HG03039 (cell line): ENCODE measurements around the gene CABS1.

ENCODE experiments used
- ATAC-seq: cut with Tn5 transposase; IDR thresholded peaks from one replicate; pipeline ENCODE4 v1.9.1; 2021; ENCODE audit warnings: mild to moderate bottlenecking, moderate library complexity; ENCODE audit not compliant: unreplicated experiment

CABS1 gene

GRCh38 chr4:70380578-70380977 lies 45.8 kb downstream of the CABS1 start:
- ATAC-seq, result no peak

- no peak for ATAC-seq
These were observed 48.0 kb downstream of the CABS1 start, which contains the start of gene SMR3B for GRCh38 chr4:70382691-70383181. TSS of gene SMR3B (plus strand) at chr4:70383131. CDS start at chr4:70384511, 1,380 bp downstream.
